HG02642 (cell line): ENCODE data around the gene ZNF488.
A peak's percentile ranks its signal among the peaks of the same experiment; 100 is the strongest.
"Not testable (repeated sequence)": the region's sequence is repeated elsewhere in the genome, so short reads cannot be mapped to it uniquely, and the experiment has no call there.

ENCODE experiments used
- ATAC-seq: cut with Tn5 transposase; IDR thresholded peaks from one replicate; pipeline ENCODE4 v1.9.1; 2021; ENCODE audit warnings: mild to moderate bottlenecking; ENCODE audit not compliant: unreplicated experiment, poor library complexity

The ZNF488 gene

GRCh38 chr10:47384148-47384921 is at the start of gene ZNF488:
ZNF488 (minus strand) TSS chr10:47384293; CDS start chr10:47368829, 15,464 bp downstream.
- peak; percentile 96 for ATAC-seq

GRCh38 chr10:47425813-47426419 is 41.8 kb upstream of the ZNF488 start:
- no peak for ATAC-seq

DNA sequence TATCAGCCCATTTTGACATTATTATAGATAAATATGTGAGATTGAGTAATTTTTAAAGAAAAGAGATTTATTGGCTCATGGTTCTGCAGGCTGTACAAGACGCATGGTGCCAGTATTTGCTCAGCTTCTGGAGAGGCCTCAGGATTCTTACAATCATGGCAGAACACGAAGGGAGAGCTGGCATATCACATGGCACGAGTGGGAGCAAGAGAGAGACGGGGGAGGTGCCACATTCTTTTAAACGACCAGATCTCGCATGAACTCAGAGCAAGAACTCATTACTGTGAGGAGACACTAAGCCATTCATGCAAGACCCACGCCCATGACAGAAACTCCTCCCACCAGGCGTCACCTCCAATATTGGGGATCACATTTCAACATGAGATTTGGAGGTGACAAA is 40.1 kb upstream of the ZNF488 start:
- no peak for ATAC-seq

DNA sequence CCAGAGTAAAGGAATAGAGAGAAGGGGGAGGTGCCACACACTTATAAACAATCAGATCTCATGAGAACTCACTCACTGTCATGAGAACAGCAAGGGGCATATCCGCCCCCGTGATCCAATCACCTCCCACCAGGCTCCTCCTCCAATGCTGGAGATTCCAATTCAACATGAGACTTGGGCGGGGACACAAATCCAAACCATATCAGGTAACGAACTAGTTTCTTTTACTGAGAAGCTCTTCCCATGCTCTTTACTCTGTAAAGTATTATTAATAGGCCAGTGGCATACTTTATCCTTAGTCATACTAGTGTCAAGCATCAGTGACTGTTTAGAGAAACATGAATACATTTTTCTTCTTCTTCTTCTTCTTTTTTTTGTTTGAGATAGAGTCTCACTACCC is 39.4 kb upstream of the ZNF488 start:
- ATAC-seq = no peak

DNA sequence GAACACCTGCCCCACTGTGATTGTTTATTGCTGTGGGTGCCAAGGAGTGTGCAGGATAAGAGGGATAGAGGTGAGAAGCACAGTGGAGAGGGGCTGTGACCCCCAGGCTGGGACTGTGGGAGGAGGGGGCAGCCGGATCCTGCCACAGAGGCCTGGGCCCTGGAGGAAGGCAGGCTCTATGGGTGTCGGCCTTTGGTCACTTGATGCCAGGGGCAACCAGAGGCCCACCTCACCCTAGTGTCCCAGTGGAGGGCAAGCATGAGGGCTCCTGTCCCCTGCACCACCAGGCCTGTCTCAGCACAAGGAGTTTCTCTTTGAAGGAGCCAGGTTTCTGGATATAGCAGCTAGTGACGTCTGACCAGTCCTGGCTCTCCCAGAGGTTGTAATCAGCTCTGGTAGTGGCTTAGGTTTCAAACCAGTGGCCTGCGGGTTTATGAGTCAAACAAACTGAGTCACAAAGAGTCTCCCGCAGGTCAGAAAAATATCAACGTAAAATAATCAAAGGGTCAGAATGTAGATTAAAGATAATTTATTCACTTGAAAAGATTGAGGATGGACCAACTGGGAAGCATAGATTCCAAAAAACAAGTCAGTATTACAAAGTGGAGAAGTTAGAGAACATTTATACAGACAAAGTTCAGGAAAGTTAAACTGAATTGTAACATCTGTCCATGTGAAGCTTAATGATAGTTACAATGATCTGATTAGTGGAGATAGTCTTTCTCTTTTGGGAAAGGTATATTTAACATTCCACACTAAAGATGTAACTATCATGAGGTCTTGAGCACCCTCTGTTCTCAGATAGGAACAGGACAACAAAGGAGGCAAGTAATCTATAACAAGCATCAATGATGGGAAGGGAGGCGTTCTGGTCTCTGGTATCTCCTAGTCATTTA is 37.2 kb upstream of the ZNF488 start:
- no peak for ATAC-seq

GRCh38 chr10:47420305-47421056 is 36.4 kb upstream of the ZNF488 start:
- ATAC-seq = no peak

DNA sequence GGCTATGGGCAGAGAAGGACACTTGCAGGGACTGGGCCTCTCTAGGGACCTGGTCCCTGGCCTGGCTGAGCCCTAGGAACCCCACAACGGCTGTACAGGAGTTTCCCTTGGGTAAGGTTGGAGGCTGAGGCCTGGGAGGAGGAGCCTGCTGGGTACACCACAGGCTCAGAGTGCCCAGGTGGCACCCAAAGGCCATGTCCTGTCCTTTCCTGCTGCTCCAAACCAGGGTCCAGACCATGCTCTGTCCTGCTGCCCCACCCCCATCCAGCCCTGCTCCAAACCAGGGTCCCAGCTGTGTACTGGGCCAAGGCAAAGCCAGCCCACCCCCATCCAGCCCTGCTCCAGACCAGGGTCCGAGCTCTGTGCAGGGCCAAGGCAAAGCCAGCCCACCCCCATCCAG is 35.3 kb upstream of the ZNF488 start:
- no peak for ATAC-seq

GRCh38 chr10:47418966-47419365 is 34.9 kb upstream of the ZNF488 start:
- ATAC-seq = no peak

GRCh38 chr10:47418321-47418720 is 34.2 kb upstream of the ZNF488 start:
- ATAC-seq = no peak

DNA sequence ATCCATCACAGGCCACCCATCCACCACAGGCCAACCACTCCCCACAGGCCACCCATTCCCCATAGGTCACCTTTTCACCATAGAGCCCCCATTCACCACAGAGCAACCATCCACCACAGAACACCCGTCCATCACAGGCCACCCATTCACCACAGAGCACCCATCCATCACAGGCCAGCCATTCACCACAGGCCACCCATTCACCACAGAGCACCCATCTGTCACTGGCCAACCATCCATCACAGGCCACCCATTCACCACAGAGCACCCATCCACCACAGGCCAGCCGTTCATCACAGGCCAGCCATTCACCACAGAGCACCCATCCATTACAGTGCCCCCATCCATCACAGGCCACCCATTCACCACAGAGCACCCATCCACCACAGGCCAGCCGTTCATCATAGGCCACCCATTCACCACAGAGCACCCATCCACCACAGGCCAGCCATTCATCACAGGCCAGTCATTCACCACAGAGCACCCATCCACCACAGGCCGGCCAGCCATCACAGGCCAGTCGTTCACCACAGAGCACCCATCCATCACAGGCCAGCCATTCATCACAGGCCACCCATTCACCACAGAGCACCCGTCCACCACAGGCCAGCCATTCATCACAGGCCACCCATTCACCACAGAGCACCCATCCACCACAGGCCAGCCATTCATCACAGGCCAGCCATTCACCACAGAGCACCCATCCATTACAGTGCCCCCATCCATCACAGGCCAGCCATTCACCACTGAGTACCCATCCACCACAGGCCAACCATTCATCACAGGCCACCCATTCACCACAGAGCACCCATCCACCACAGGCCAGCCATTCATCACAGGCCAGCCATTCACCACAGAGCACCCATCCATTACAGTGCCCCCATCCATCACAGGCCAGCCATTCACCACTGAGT is 32.5 kb upstream of the ZNF488 start:
- not testable (repeated sequence) for ATAC-seq

- ATAC-seq = no peak
Observed at GRCh38 chr10:47415520-47416304, 31.6 kb upstream of the ZNF488 start.

GRCh38 chr10:47414752-47415519 is 30.8 kb upstream of the ZNF488 start:
- ATAC-seq = no peak

GRCh38 chr10:47414227-47414592 is 30.1 kb upstream of the ZNF488 start:
- ATAC-seq = no peak

GRCh38 chr10:47413531-47414226 is 29.6 kb upstream of the ZNF488 start:
- ATAC-seq = no peak

GRCh38 chr10:47412869-47413268 is 28.8 kb upstream of the ZNF488 start:
- ATAC-seq = no peak

- ATAC-seq = no peak
Observed at GRCh38 chr10:47412177-47412730, 28.2 kb upstream of the ZNF488 start.

DNA sequence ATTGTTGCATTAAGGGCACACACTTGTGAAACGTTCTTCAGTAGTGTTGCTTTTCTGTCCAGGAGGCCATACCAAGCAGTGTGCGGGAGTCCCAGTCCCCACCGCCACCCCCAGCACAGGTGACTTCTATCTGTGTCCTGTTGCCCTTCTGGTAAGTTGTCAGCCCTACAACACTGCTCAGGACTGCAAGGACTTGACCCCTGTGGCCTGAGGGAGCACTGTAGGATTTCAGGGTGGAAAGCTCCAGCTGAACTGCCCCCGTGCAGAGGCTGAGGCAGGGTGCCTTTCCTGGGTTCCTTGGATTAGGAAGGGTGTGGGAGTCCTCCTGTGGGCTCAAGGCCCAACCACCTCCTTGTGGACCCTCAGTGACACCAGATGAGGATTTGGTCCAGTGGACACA is 26.8 kb upstream of the ZNF488 start:
- ATAC-seq = no peak
